Measurements from ENCODE around the gene UGT1A7.

UGT1A7 gene

GRCh38 chr2:233778030-233778429 is 96.3 kb downstream of the UGT1A7 start, which contains the start of gene MROH2A:
Gene MROH2A, plus strand, starts transcription at chr2:233778330. Its CDS starts 1,029 bp downstream, at chr2:233779359.
- H3K4me3 ChIP-seq (ENCODE audit: insufficient read length, low read depth) = no peak within 1 kb of the TSS
- H3K36me3 ChIP-seq (ENCODE audit: insufficient read depth, insufficient read length, low read length) = no peaks in the 10 kb centered on the region
- TF ChIP-seq ZNF274 (IDR thresholded peaks at IDR 0.05; ENCODE audit: low read depth, low read length) = no peak
- TF ChIP-seq YY1 (IDR thresholded peaks at IDR 0.05; ENCODE audit: insufficient read depth, insufficient read length) = no peak
- no peak for TF ChIP-seq SUZ12 (IDR thresholded peaks at IDR 0.05; ENCODE audit: extremely low read depth, insufficient read depth, insufficient read length)
- no peak for DNase-seq (ENCODE audit: low read depth, low spot score)
- H3K4me1 ChIP-seq (ENCODE audit: insufficient read depth, insufficient read length) = no peaks in the 10 kb centered on the region
- H3K27me3 ChIP-seq (ENCODE audit: insufficient read depth, insufficient read length) = no peaks in the 10 kb centered on the region
- no peak within 1 kb of the TSS for H3K9ac ChIP-seq (ENCODE audit: insufficient read length, low read depth)
- H3K9me3 ChIP-seq (ENCODE audit: insufficient read depth, low read length) = peaks cover 16% of the 10 kb centered on the region; the same call in 1 of the 2 replicates

DNA sequence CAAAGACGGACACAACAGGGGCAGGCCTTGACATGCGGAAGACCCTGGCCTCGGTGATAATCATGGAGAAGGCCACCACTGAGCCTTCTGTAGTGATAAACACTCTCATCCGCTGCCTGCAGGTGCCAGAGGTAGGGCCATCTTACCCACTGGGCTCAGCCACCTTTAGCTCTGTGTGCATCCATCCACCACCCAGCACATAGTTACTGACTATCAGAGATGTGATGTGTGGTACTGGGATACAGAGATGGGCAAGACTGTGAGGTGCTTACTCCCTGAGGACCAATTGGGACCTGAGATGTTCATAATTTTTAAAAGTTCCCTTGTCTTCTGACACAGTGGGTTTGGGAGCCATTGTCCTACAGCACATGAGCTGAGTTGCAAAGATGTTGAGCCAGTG is 98.0 kb downstream of the UGT1A7 start:
- Histone ChIP-seq H3K4me1 (ENCODE audit: insufficient read depth, insufficient read length) (no peaks in the 10 kb centered on the region), H3K9me3 (ENCODE audit: insufficient read depth, low read length) (peaks cover 16% of the 10 kb centered on the region; the same call in 1 of the 2 replicates), H3K36me3 (ENCODE audit: insufficient read depth, insufficient read length, low read length) (no peaks in the 10 kb centered on the region), H3K4me3 (ENCODE audit: insufficient read length, low read depth) (no peak overlapping the region), H3K27me3 (ENCODE audit: insufficient read depth, insufficient read length) (no peaks in the 10 kb centered on the region), H3K9ac (ENCODE audit: insufficient read length, low read depth) (no peak overlapping the region)
- TF ChIP-seq SUZ12 (IDR thresholded peaks at IDR 0.05; ENCODE audit: extremely low read depth, insufficient read depth, insufficient read length) (no peak), YY1 (IDR thresholded peaks at IDR 0.05; ENCODE audit: insufficient read depth, insufficient read length) (no peak), ZNF274 (IDR thresholded peaks at IDR 0.05; ENCODE audit: low read depth, low read length) (no peak)
- no peak for DNase-seq (ENCODE audit: low read depth, low spot score)

GRCh38 chr2:233780771-233781170 is 99.1 kb downstream of the UGT1A7 start:
- DNase-seq (ENCODE audit: low read depth, low spot score) = no peak
- H3K9ac ChIP-seq (ENCODE audit: insufficient read length, low read depth) = no peak overlapping the region
- no peaks in the 10 kb centered on the region for H3K4me1 ChIP-seq (ENCODE audit: insufficient read depth, insufficient read length)
- H3K9me3 ChIP-seq (ENCODE audit: insufficient read depth, low read length) = peaks cover 10% of the 10 kb centered on the region; the same call in 1 of the 2 replicates
- no peaks in the 10 kb centered on the region for H3K27me3 ChIP-seq (ENCODE audit: insufficient read depth, insufficient read length)
- H3K4me3 ChIP-seq (ENCODE audit: insufficient read length, low read depth) = no peak overlapping the region
- TF ChIP-seq ZNF274 (IDR thresholded peaks at IDR 0.05; ENCODE audit: low read depth, low read length) = no peak
- no peak for TF ChIP-seq SUZ12 (IDR thresholded peaks at IDR 0.05; ENCODE audit: extremely low read depth, insufficient read depth, insufficient read length)
- TF ChIP-seq YY1 (IDR thresholded peaks at IDR 0.05; ENCODE audit: insufficient read depth, insufficient read length) = no peak
- no peaks in the 10 kb centered on the region for H3K36me3 ChIP-seq (ENCODE audit: insufficient read depth, insufficient read length, low read length)

DNA sequence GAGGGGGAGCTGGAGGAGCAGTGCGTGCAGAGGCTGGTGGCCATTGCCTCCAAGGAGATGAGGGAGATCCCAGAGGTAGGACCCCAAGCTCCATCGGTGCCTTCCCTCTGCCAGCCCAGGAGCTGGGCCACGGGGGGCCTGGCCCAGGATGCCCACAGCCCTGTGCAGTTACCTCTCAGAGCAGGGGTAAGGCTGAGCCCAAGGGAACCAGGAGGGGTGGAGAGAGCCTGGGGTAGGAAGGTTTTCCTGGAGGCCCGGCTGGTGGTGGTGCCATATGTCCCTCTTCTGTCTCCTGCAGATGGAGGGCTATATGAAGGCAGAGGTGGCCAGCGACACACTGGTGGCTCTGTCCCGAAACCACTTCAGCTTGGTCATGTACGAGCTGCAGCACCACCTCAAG is 107.9 kb downstream of the UGT1A7 start:
- no peaks in the 10 kb centered on the region for H3K36me3 ChIP-seq (ENCODE audit: insufficient read depth, insufficient read length, low read length)
- TF ChIP-seq YY1 (IDR thresholded peaks at IDR 0.05; ENCODE audit: insufficient read depth, insufficient read length) (no peak), ZNF274 (IDR thresholded peaks at IDR 0.05; ENCODE audit: low read depth, low read length) (no peak), SUZ12 (IDR thresholded peaks at IDR 0.05; ENCODE audit: extremely low read depth, insufficient read depth, insufficient read length) (no peak)
- H3K4me1 ChIP-seq (ENCODE audit: insufficient read depth, insufficient read length) = no peaks in the 10 kb centered on the region
- H3K9me3 ChIP-seq (ENCODE audit: insufficient read depth, low read length) = no peaks in the 10 kb centered on the region
- no peak for DNase-seq (ENCODE audit: low read depth, low spot score)
- no peak overlapping the region for H3K4me3 ChIP-seq (ENCODE audit: insufficient read length, low read depth)
- H3K27me3 ChIP-seq (ENCODE audit: insufficient read depth, insufficient read length) = peaks cover 6% of the 10 kb centered on the region
- no peak overlapping the region for H3K9ac ChIP-seq (ENCODE audit: insufficient read length, low read depth)

DNA sequence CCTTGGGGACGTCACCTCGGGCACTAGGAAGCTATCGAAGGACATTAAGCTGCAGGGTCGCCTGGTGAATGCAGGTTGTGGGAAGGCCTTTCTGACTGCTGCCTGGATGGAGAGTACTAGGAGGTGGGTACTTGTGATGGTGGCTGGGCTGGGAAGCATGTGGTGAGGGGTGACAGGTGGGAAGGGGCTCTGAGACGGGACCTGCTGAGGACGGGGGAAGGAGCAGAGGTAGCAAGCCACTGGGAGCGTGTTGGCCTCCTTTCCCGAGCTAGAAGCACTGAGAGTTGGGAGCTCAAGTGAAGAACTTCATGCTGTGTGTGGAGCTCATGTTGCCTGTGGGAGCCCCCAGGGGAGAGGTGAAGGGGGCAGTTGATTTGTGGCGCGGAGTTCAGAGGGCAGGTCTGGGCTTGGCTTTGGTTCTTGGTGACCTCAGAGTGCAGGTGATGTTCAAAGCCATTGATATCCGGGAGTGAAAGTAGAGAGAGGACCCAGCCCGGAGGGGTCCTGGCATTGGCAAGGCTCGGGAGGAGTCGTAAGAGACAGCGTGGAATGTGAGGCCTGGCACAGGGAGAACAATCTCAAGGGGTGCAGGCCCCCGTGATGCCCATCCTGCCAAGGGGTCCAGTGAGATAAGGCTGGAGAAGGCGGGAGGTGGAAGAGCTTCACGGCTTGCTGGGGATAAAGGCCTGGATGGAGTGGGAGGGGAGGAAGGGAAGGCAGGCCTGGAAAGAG is 109.6 kb downstream of the UGT1A7 start:
- TF ChIP-seq YY1 (IDR thresholded peaks at IDR 0.05; ENCODE audit: insufficient read depth, insufficient read length) = no peak
- no peak for TF ChIP-seq ZNF274 (IDR thresholded peaks at IDR 0.05; ENCODE audit: low read depth, low read length)
- TF ChIP-seq SUZ12 (IDR thresholded peaks at IDR 0.05; ENCODE audit: extremely low read depth, insufficient read depth, insufficient read length) = no peak
- no peaks in the 10 kb centered on the region for H3K4me1 ChIP-seq (ENCODE audit: insufficient read depth, insufficient read length)
- peaks cover 6% of the 10 kb centered on the region for H3K27me3 ChIP-seq (ENCODE audit: insufficient read depth, insufficient read length)
- DNase-seq (ENCODE audit: low read depth, low spot score) = no peak
- no peaks in the 10 kb centered on the region for H3K36me3 ChIP-seq (ENCODE audit: insufficient read depth, insufficient read length, low read length)
- no peak overlapping the region for H3K9ac ChIP-seq (ENCODE audit: insufficient read length, low read depth)
- H3K9me3 ChIP-seq (ENCODE audit: insufficient read depth, low read length) = no peaks in the 10 kb centered on the region
- no peak overlapping the region for H3K4me3 ChIP-seq (ENCODE audit: insufficient read length, low read depth)

- H3K9ac ChIP-seq (ENCODE audit: insufficient read length, low read depth) = no peak overlapping the region
- H3K36me3 ChIP-seq (ENCODE audit: insufficient read depth, insufficient read length, low read length) = no peaks in the 10 kb centered on the region
- H3K27me3 ChIP-seq (ENCODE audit: insufficient read depth, insufficient read length) = peaks cover 6% of the 10 kb centered on the region
- no peak for DNase-seq (ENCODE audit: low read depth, low spot score)
- H3K4me3 ChIP-seq (ENCODE audit: insufficient read length, low read depth) = no peak overlapping the region
- H3K4me1 ChIP-seq (ENCODE audit: insufficient read depth, insufficient read length) = no peaks in the 10 kb centered on the region
- no peaks in the 10 kb centered on the region for H3K9me3 ChIP-seq (ENCODE audit: insufficient read depth, low read length)
- TF ChIP-seq ZNF274 (IDR thresholded peaks at IDR 0.05; ENCODE audit: low read depth, low read length) (no peak), SUZ12 (IDR thresholded peaks at IDR 0.05; ENCODE audit: extremely low read depth, insufficient read depth, insufficient read length) (no peak)
These were observed 110.2 kb downstream of the UGT1A7 start for GRCh38 chr2:233791883-233792329.

GRCh38 chr2:233792720-233793119 is 111.0 kb downstream of the UGT1A7 start:
- H3K4me1 ChIP-seq (ENCODE audit: insufficient read depth, insufficient read length) = no peaks in the 10 kb centered on the region
- DNase-seq (ENCODE audit: low read depth, low spot score) = no peak
- TF ChIP-seq ZNF274 (IDR thresholded peaks at IDR 0.05; ENCODE audit: low read depth, low read length) (no peak), SUZ12 (IDR thresholded peaks at IDR 0.05; ENCODE audit: extremely low read depth, insufficient read depth, insufficient read length) (no peak), YY1 (IDR thresholded peaks at IDR 0.05; ENCODE audit: insufficient read depth, insufficient read length) (no peak)
- H3K9ac ChIP-seq (ENCODE audit: insufficient read length, low read depth) = no peak overlapping the region
- H3K9me3 ChIP-seq (ENCODE audit: insufficient read depth, low read length) = no peaks in the 10 kb centered on the region
- no peak overlapping the region for H3K4me3 ChIP-seq (ENCODE audit: insufficient read length, low read depth)
- H3K36me3 ChIP-seq (ENCODE audit: insufficient read depth, insufficient read length, low read length) = no peaks in the 10 kb centered on the region
- H3K27me3 ChIP-seq (ENCODE audit: insufficient read depth, insufficient read length) = peaks cover 6% of the 10 kb centered on the region
